Measurements from ENCODE around the gene ABCC3.
A peak's percentile ranks its signal among the peaks of the same experiment; 100 is the strongest.

The ABCC3 gene

DNA sequence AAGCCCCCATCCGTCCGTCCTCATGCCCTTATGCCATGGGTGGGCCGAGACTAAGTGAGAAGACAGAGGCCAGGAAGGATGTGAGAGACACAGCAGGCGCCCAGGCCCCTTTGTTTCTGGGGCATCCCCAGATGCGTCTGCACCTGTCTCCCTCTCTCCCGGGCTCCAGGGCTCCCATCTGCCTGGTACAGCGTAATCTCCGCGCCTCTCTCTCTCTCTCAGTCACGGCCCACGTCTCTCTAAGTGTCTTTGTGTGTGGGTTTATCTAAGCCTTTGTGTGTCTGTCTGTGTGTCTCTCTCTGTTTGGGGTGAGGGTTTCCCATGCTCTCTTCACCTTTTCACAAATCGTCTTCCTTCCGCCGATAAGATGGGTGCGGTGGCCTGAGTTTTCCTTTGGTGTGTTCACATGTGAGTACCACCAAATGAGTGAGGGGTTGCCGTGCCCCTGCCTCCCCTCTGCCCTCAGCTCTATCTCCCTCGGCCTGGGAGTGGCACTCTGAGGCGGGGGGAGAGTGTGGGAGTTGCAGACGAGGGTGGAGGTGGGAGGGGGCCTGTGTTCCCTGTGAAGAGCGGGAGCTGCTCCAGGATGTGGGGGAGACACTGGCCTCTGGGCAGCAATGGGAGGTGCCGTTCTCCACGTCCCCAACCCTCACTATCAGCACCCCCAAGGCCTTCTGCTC lies 25.8 kb upstream of the ABCC3 start:
- peak; percentile 58 for DNase-seq

DNA sequence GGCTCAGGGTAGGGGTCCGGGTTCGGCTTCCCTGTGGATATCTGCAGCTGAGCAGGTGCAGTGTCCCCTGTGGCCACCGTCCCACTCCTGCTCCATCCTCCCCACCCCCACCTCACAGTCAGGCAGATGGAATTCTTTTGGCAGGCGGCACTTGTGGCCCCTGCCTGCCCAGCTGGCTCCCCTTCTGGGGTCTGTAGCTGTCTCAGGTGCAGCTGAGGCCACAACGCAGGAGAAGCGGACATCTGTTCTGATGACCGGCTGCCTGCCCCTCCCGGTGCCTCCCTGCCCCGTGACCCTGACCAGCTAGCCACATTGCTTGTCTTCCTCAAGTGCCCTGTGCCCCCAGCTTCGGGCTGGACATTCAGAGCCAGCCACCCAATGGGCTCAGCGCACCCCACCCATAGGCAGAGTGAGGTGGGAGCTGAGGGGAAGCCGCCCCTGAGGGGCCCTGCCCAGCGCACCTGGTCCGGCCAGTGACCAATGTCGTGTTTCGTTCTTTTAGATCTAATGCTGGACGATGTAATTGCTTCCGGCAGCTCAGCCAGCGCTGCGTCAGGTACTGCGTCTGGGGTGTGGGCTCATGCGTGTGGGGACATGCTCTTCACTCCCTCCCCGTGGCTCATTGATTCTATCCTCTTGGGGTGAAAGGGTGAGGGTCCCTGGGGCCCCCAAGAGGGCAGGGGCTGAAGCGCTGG lies 25.2 kb upstream of the ABCC3 start:
- no peak for DNase-seq

DNA sequence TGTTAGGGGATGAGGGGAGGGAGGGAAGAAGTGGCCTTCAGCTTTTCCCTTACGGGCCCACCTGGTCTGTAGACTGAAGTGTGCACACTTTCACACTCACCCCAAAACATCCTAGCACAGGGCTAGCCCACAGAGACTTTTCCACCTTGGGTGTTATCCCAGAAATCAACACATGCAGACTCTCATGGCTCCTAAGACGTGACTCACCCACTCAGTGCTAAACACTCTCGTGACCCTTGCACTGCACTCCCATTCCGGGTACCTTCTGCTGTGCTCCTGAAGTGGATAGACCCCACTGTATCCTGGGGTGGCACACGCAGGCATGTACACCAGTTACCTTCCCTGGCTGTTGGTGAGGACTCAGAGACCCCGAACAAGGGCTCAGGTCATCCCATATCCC lies 23.0 kb upstream of the ABCC3 start:
- no peak for DNase-seq

DNA sequence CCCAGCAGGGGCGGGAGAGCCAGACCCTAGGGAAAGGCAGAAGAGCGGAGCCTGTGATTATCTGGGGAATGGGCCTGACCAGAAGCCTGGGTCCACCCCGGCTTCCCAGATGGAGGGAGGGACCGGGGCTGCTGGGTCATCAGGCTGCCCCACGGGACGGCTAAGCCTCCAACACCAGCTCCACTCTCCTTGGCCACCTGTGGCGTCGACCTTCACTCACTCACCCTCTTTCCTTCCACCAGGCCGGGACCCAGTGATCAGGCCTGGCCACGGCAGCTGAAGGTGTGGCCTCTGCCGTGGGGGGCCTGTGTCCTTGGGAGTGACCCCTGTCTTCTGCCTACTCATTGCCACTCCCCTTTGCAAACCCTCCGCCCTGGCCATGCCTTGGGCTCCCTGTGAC lies 22.4 kb upstream of the ABCC3 start:
- no peak for DNase-seq

DNA sequence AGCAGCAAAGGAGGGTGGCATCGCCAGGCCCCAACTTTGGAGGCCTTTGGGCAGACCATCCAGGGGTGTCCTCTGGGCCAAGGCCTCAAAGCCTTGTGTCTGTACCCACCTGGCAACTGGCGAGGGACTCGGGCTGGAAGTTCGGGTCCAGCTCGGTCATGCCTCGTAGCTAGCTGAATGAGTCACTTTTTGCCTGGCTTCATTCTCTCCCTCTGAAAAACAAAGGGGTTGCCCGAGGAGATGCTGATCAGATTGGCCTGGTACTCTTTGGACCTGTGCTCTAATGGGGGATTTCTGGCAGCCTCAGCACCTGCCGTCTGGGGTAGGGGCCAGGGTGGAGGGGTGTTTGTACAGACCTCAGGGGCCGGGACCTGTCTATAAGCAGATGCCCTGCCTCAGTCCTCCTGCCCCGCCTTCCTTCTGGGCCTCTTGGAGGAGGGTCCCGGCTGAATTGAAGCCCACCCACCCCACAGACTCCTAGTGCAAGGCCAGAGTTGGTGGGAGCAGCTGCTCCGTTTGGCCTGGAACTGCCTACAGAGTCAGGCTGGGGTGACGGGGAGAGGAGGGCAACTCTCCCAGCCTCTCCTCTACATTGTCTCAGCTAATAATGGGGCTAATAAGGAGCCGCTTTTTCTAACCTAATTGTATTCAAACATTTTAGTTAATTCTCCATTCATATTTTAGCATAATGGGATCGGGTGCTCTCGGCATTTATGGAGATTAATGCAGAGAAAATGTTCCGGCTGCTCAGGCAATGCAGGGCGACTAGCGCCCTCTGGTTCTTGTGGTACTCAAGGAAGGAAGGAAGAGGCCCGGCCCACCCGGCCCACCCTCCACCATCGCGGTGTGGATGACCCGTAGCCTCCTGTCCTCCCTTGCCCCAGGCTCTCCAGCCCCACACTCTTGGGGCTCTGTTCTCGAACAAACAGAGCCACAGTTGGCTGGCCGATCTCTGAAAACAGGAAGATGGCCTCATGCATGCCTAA lies 21.4 kb upstream of the ABCC3 start:
- DNase-seq = no peak

DNA sequence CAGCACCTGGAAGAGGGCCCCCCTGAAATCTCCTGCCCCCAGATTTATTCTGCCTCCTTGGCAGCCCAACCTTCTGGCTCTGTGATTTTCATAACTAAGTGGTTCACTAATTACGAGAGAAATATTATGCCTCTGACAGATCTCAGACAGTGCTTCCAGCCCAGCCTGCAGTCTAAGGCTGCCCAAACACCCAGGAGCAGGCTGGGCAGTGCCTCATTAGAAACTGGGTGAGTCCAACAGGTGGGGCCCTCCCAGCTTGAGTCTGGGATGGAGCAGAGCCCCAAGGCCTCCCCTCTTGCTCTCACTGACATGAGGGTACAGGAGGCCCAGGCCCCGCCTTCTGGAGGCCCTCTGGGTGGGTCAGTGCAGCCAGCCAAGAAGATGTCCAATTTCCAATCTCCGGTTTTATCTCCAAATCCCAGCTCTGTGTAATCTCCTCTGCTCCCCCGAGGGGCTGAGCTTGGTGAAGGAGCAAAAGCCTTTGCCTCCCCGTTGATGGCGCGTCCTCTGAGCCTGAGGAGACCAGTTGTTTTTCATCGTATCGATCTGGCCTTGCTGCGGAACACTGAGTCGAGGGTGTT lies 20.1 kb upstream of the ABCC3 start:
- DNase-seq = no peak

DNA sequence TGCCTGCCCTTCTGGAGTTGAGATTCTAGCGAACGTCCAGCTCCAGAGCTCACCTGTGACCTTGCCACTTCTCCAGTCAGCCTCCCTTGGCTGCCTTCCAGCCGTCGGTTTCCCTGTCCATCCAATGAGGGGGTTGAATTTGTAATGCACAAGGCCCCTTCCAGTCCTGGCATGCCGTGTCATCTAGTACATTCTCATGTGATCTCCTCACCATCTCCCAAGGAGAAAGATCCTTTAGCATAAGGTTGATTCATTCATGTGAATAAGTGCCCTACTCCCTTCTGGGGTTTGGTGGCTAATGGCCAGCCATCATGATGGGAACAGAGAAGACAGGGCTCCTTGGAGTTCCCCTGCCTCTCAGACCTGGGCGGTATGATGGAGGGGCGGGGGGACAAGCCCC lies 18.9 kb upstream of the ABCC3 start:
- no peak for DNase-seq

DNA sequence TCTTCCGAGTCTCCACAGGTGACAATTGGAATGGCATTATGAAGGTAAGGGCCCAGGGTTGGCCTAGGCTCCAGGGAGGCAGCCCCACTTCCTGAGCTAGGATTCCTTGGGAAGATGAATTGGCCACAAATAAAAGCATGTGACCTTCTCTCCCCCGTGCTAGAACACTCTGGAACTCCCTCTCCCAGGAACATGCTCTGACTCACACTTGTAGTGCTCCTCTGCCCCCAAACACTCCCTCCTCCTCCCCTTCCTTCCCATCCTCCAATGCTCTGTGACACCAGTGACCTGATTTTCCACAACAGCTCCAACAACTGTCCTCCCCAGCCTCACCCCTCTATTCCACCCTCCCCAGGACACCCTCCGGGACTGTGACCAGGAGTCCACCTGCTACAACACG lies 16.4 kb upstream of the ABCC3 start:
- no peak for DNase-seq

DNA sequence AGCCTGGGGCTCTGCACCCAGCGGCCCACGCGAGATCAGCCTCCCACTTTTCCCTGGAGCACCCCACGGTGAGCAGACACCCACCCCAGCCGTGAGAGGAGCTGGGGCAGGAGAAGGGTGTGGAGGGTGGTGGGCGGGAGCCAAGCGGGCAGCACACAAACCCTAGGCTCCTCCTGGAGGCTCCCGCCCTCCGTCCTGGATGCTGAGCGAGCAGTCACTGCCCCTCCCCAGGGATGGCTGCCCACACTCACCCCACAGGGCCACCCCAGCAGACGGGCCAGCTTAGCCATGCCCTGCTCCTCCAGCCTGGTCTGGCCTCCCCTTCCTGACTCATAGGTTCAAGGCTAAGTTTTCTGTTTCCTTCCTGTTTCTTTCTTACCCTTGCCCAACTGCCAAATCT lies 15.7 kb upstream of the ABCC3 start:
- DNase-seq = no peak

DNA sequence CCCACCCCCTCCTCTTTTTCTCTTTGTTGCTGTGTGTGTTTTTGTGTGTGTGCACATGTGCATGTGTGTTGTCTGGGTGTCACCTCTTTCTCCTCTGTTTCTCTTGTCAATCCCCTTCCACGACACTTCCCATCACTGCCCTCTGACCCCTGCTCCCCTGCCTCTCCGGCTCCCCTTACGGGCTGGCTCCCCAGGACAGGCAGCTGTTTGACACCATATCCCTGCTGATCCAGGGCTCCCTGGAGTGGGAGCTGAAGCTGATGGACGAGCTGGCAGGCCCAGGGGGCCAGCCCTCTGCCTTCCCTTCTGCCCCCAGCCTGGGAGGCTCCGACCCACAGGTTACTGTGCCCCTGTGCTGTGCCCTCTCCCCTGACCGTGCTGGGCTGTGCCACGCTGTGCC lies 15.2 kb upstream of the ABCC3 start:
- DNase-seq = no peak

DNA sequence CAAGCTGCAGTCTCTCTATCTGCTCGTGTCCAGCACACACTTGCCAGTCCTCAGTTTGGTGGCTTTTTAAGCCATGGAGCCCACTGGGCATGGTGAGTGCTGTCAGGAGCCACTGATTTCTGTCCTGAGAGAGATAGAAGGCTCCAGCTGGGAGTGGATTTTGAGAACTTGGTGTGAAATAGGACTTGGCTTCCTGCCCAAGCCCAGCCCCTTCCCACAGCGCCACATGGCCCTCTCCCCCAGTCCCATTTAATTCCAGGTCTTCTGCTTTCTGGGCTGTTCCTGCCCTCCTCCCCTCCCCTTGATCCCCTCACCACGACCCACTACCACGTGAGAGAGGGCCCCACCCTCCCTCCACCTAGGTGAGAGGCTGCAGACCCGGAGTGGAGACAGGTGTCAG lies 14.4 kb upstream of the ABCC3 start:
- DNase-seq = no peak

DNA sequence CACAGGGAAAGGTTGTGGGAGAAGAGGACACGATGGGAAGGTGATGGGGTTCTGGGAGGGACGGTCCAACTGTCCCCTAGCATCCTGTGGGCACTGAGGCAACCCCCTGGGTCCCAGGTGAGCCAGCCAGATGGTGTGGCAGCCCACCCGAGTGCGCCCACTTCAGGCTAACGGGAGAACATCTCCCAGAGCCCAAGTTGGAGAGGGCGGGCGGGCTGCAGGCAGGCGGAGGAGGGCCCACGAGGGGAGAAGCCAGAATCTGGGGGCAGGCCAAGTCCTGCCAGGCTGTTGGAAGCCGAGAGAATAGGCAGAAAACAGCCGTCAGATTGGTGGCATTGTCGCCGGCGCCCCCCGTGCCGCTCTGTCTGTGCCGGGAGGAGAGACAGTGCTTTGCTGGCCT lies 13.8 kb upstream of the ABCC3 start:
- DNase-seq = no peak

DNA sequence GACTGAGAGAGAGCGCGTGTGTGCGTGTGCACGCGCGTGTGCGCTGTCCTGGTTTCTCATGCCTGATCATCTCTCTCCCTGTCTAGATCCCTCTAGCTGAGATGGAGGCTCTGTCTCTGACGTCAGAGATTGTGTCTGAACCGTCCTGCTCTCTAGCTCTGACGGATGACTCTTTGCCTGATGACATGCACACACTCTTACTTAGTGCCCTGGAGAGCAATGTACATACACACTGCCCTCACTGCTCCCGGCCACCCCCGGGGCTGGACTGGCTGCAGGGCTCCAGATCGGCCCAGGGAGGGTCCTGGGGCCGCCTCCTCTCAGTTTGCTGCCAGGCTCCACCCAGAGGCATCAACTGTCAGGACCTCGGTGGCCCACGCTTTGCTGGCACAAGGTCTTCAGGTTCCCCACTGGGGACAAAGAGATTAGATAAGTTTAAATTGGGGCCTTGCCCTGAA lies 13.1 kb upstream of the ABCC3 start:
- peak; percentile 83 for DNase-seq

DNA sequence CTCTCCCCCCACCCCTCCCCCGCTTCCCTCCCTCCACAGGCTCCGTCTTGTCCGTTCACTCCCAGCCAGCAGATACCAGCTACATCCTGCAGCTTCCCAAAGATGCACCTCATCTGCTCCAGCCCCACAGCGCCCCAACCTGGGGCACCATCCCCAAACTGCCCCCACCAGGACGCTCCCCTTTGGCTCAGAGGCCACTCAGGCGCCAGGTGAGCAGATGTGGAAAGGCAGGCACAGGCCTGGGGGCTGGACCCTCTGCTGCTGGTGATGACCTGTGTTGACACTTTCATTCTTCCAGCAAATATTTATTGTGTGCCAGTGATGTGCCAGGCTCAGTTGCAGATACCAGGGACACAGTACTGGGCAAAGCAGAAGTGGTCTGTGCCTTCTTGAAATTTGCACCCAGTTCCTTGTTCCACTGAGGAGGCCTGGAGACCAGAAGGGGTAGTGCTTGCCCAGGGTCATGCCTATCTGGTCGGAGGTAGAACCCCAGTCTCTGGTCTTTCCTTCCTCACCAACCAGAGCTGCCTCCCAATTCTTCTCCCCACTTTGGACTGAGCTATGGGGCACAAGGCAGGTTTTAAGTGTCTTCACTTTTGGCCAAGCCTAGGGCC lies 10.3 kb upstream of the ABCC3 start:
- DNase-seq = no peak

DNA sequence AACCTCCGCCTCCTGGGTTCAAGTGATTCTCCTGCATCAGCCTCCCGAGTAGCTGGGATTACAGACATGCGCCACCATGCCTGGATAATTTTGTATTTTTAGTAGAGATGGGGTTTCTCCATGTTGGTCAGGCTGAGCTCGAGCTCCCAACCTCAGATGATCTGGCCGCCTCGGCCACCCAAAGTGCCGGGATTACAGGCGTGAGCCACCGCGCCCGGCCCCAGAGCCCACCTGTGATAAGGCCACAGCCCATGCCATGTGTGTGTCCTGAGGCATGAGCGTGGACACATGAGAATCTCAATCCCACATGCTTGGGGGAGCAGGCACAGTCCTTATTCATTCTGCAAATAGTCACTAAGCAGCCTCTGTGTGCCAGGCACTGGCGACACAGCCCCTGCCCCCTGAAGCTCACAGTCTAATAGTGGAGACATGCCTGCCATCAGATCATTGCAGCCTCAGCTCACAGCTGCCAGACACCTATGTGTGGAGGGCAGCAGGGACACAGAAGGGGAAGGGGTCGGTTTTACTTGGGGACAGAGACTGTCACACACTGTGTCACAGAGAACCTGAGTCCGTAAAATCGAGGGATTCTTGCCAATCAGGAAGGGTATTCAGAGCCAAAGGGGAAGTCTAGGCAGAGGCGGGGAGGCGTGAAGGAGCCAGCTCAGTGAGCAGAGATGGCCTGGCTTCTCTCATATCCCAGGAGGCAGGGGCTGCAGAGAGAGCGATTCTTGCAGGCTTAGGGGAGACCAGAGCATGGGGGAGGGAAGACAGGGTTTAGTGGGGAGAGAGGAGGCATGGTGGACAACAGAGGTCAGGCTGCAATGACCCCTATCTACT lies 9.4 kb upstream of the ABCC3 start:
- DNase-seq = no peak

DNA sequence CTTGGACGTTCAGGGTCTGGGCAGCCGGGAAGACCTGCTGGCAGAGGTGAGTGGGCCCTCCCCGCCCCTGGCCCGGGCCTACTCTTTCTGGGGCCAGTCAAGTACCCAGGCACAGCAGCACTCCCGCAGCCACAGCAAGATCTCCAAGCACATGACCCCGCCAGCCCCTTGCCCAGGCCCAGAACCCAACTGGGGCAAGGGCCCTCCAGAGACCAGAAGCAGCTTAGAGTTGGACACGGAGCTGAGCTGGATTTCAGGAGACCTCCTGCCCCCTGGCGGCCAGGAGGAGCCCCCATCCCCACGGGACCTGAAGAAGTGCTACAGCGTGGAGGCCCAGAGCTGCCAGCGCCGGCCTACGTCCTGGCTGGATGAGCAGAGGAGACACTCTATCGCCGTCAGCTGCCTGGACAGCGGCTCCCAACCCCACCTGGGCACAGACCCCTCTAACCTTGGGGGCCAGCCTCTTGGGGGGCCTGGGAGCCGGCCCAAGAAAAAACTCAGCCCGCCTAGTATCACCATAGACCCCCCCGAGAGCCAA lies 8.6 kb upstream of the ABCC3 start:
- DNase-seq = peak; percentile 41

DNA sequence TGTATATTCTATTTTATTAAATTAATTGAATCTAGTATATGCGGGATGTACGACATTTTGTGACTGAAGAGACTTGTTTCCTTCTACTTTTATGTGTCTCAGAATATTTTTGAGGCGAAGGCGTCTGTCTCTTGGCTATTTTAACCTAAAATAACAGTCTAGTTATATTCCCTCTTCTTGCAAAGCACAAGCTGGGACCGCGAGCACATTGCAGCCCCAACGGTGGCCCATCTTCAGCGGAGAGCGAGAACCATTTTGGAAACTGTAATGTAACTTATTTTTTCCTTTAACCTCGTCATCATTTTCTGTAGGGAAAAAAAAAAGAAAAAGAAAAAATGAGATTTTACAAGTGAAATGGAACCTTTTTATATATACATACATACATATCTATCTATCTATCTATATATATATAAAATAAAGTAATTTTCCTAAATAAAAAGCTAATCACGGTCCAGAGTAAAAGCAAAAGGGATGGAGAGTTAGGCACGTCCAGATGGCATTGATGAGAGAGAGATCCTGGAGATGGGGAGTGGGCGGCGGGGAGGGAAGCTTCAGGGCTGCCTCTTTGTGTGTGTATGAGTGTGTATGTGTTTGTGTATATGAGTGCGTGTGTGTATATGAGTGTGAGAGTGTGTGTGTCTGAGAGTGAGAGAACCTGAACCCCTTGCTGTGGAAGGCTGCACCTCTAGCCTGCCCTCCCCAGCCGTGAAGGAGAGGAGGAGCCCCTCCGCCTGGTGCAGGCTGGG lies 7.5 kb upstream of the ABCC3 start:
- DNase-seq = no peak

DNA sequence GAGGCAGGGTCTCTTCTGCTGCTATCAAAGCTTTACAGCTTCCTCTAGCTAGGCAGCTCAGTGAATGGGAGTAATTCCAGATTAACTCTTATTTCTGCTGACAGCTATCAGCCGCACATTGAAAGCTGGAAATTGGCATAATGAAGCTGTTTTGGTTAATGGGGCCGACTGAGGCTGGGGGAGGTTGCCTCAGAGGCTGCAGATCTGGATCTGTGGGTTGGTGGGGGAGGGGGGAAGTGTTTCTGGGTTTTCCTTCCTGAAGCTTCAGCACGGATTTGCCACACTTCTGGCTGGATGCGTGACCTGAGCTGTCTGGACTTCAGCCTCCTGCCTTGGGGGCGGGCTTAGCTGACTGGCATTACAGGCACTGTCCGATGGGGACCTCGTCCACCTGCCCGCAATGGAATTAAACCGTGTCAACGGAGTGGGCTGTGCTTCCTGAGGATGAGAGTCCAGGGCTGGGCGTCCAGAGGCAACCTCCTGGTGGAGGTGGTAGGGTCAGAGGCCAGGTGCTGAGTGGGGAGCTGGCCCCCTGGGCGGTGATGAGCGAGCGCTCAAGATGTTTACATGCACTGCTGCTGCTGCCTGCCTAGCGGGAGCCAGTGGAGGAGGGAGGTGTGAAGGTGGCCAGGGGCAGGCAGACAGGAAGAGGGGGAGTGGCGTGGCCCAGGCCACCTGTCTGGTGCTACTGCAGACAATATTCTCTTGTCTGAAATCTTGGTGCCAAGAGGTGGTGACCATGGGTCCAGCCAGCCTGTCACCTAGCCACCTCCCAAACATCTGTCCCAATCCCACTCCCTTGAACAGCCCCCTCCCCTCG lies 6.7 kb upstream of the ABCC3 start:
- DNase-seq = peak; percentile 97

DNA sequence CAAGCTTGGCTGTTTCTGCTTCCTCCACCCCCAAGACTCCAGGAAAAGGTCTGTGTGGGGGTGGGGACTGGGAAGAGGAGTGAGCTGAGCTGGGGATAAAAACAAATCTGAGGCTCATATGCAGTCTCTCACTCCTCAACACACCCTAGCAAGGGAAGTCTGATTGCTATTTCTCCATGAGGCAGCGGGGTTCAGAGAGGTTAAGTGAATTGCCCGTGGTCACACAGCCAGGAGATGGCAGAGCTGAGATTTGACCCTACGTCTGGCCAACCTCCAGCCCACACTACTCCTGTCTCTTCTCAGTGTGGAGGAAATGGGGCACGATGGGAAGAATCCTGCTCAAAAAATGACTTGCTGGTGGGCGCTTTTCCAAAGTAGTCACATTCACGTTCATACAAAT lies 4.8 kb upstream of the ABCC3 start:
- DNase-seq = no peak

Measured in NCI-H510A treated with DMSO at 0.1 percent for 48 hours (cell line).